NCI-H2081 treated with DMSO at 0.1 percent for 48 hours (cell line): ENCODE results near the gene PRR20G.

ENCODE experiments used
- DNase-seq: peaks from one replicate; lab custom pipeline; 2025; lab: John Stamatoyannopoulos, UW

Gene PRR20G

DNA sequence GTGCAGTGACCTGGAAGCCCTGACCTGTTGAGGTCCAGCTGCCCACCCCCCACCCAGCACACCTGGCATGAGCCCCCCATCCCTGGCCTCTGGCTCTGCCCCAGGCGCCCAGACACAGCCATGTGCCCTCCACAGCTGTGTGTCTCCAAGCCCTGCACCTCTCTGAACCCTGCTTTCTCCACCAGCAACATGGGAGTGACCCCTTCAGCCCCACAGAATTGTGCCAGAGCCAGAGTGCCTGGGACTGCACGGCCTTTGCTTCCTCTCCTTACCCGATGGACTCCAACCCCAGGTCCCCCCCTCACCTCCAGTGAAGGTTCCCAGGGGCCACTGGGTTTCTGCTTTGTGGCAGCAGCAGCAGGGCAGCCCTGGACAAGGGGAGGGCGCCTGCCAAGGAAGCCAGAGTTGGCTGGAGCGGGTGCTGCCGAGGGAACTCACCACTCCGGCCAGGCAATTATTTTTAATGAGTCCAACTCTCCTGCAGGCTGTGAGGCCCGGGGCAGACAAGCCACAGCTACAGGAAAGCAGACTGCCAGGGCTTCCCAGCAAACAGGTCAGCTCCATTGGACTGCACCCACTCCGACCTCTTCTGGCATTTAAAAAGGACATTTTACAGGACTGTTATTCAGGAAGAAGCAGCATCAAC lies 24.1 kb downstream of the PRR20G start:
- no peak for DNase-seq

GRCh38 chr3:127263037-127263436 lies 24.8 kb downstream of the PRR20G start:
- DNase-seq: no peak

- no peak for DNase-seq
Observed at GRCh38 chr3:127262533-127262932, 25.3 kb downstream of the PRR20G start.

- no peak for DNase-seq
Observed at GRCh38 chr3:127261925-127262324, 25.9 kb downstream of the PRR20G start.

DNA sequence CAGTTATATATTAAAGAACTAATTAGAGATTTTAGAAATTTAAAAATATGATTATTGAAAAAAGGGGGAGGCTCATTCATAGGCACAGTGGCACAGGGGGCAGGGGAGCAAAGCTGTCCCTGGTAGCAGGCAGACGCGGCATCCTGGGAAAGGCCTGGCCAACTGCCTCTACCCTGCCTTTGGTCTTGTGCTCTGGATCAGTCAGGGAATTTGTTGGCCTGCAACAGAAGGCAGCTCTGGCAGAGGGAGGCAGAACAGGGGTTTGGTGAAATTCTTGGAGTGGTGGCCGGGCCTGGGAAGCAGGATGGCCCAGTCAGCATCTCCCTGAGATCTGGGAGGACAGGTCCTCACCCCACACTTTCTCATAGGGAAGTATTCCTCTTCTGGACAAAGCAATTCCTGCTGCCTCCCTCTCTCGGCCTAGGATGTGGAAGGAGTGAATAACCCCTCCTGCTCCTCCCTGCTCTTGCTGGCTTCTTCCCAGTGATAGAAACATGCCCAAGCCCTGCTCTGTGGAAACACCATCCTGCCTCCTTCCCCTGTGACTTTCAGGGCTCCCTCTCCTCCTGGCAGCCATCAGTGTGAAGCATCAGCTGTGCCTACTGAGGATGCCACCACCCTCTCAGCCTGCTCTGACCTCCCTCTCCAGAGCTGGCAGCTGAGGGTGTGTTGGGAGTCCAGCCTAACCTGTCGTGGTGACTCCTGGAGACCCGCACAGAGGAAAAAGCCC lies 26.9 kb downstream of the PRR20G start:
- no peak for DNase-seq

DNA sequence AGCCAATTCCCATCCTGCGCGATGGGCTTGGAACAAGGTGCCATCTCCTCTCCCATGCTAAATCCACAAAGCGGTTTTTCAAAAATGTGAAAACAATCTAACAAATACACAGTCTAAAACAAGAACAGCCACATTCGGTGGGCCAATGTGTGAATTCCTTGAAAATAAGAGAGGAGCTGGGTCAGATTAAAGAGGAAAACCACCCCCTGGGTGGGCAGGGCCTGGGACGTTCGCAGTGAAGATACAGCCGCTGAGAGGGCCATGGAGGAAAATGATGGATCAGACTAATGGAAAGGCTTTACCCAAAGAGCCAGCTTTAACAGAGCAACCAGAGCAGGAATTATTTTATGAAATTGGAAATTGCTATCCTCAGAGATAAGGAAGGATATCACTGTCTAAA lies 27.4 kb downstream of the PRR20G start:
- no peak for DNase-seq

- DNase-seq: no peak
Observed at GRCh38 chr3:127259882-127260281, 28.0 kb downstream of the PRR20G start.

DNA sequence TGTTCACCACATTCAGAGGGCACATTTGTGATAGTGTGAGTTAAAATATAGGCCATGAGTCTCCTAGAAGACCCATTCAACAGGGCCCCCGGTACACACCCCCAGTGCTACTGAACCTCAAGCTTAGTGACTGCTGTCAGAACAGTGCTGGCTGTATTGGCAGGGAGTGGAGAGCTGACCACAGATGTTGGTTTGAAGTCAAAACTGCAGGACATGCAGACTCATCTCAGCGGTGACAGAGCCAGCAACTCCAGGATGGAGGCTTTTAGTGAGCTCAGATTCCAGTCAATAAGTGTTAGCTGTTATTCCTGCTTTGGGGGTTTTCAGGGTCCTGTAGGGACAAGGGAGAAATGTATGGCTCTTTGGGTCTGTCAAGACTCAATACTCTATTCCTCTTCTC lies 29.1 kb downstream of the PRR20G start:
- DNase-seq: no peak

DNA sequence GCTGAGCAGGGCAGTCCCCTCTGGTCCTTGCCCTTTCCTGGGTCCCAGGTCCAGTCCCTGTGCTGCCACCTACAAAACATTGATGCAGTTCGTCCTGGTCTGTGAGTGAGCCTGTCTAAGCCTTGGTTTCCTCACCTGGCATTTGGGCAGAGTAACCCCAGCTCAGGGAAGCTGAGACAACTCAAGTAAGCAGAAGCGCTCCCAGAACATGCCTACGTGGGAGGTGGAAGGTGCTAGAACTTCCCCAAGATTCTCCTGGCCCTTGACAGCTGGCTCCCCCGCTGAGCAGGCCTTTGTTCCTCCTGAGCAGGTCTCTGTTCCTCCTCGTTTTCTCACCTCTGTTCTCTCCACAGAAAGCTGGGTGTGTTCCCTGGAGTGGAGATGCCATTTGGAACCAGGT lies 30.5 kb downstream of the PRR20G start:
- no peak for DNase-seq

DNA sequence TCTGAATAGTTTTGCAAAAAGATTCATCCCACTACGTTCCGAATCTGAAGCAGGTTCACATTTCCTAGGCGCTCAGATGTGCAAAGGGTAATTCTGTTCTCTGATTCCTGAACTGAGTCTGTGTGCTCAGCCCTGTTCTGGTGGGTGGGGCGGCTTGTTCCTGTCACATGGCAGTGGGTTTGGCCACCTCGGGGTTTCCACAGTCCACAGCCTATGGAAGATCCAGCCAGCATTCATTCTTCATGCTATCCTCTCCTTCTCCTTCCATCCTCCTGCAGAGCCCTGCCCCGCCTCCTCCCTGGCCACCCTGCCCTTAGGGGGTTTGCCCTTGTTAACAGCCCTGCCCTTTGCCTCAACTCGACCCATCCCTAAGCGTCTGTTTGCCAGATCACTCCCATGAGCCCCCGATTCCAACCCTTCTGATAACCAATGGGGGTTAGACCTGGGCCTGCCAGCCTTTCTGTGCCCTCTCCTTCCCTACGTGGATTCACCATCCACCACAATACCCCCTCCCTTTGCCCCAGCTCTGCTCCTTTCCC lies 31.0 kb downstream of the PRR20G start:
- DNase-seq: no peak

GRCh38 chr3:127256138-127256537 lies 31.7 kb downstream of the PRR20G start:
- no peak for DNase-seq

DNA sequence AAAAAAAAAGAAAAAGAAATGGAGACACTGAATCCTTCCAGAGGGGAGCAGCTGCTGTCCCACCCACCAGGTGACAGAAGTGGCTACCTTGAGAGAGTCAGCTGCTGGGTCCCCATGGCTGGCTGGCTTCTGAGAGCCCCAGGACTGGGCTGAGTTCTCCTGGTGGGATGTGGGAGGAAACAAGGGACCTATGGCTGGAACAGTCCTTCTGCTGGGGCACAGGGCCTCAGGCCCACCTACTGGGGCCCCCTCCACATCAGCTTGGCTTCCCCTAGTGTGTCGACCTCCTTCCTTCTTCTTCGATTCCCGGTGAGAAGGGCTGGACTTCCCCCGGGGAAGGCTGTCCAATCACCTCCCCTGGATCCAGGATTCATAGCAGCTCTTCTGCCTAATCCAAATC lies 32.3 kb downstream of the PRR20G start:
- DNase-seq: no peak

- DNase-seq: no peak
Observed at GRCh38 chr3:127254730-127255129, 33.1 kb downstream of the PRR20G start.

DNA sequence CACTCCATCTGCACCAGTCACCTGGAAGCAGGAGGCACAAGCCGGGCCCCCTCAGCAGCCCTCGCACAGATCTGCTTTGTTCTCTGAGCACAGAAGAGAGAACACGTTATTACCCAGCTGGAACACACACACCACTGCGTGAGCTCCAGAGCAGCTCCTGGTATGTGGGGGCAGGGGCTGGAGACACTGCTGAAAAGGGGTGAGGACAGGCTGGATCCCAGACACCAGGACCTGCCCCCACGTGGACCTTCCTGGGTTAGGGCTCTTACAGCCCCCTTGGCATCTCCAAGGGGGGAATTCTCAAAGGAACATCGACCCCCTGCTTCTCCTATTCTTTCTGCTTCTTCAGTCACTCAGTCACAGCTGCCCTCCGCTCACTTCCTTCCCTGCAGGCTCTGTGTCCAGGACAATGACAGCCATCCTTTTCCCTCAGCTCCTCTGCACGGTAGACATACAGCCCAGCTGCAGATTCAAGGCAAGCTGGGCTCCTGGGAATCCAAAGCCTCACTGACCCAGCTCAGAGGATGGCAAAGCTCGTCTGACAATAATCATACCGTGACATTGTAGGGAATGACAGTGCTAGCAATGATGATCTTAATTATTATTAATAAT lies 33.7 kb downstream of the PRR20G start:
- no peak for DNase-seq

- no peak for DNase-seq
Observed at GRCh38 chr3:127253491-127253890, 34.4 kb downstream of the PRR20G start.

DNA sequence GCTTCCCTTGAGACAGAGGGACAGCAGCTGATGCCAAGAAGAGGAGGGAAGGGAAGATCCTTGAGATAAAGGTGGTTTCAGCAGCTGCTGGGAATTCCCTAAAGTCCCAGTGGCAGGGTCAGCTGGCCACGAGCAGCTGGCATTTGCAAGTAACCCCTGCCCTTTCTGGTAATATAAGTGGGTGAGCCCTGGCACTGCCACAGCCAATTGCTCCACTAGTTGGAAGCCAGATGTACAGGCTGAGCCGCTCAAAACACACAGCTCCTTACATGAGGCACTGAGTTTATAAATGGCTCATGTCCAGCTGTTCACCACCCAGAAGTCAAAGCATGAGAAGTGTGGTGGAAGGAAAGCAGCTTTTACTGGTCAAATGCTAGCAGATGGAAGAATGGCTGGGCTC lies 35.4 kb downstream of the PRR20G start:
- no peak for DNase-seq

- DNase-seq: no peak
Observed at GRCh38 chr3:127250032-127250431, 37.8 kb downstream of the PRR20G start.

GRCh38 chr3:127247292-127247691 lies 40.6 kb downstream of the PRR20G start:
- DNase-seq: no peak

GRCh38 chr3:127238602-127239001 lies 49.2 kb downstream of the PRR20G start:
- DNase-seq: no peak

DNA sequence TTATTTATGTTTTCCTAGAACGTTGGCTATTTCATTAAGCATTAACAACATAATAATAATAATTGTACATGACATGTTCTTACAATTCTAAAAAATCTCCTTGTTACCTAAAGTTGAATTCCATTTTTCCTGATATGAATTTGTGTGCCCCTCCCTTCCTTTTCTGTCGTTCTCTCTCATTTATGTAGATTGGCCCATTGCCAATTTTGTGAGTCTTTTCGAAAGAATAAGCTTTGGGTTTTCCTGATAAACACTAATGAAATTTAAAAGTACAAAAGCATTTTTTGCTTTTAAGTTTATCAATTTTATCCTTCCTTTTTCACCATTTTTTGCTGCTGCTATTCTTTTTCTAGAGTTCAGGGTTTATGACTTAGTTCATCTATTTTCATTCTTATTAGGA lies 50.0 kb downstream of the PRR20G start:
- no peak for DNase-seq

DNA sequence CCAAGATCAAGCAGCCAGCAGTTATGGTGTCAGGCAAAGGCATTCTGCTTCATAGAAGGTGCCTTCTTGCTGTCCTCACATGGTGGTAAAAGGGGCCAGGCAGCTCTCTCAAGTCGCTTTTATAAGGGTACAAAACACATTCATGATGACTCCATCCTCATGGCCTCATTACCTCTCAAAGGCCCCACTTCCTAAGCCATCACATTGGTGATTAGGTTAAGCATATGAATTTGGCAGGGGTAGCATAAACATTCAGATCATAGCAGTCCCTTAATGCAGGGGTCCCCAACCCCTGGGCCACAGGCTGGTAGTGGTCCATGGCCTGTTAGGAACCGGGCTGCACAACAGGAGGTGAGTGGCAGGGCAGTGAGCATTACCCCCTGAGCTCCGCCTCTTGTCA lies 52.1 kb downstream of the PRR20G start:
- DNase-seq: no peak

GRCh38 chr3:127234778-127235177 lies 53.1 kb downstream of the PRR20G start:
- DNase-seq: no peak
